ENCODE measurements around the gene TENM4.
"Not testable (repeated sequence)": the region's sequence is repeated elsewhere in the genome, so short reads cannot be mapped to it uniquely, and the experiment has no call there.

Gene TENM4

GRCh38 chr11:78995171-78995570, 445.7 kb downstream of the TENM4 start:
- DNase-seq = peak; percentile 49 to 84

GRCh38 chr11:78993802-78994430, 446.9 kb downstream of the TENM4 start:
- no peak for DNase-seq

- peak in 1 of 2 experiments; percentile 4 for DNase-seq
Measured at GRCh38 chr11:78991681-78992080, 449.1 kb downstream of the TENM4 start.

GRCh38 chr11:78990261-78990660, 450.6 kb downstream of the TENM4 start:
- no peak for DNase-seq

GRCh38 chr11:78987748-78988147, 453.1 kb downstream of the TENM4 start:
- DNase-seq = no peak

- no peak for DNase-seq
Measured at GRCh38 chr11:78986305-78986704, 454.5 kb downstream of the TENM4 start.

GRCh38 chr11:78985663-78986062, 455.2 kb downstream of the TENM4 start:
- no peak for DNase-seq

GRCh38 chr11:78982473-78982872, 458.4 kb downstream of the TENM4 start:
- DNase-seq = no peak

GRCh38 chr11:78981153-78981552, 459.7 kb downstream of the TENM4 start:
- no peak for DNase-seq

GRCh38 chr11:78978831-78979230, 462.0 kb downstream of the TENM4 start:
- DNase-seq = no peak

- not testable (repeated sequence) for DNase-seq
Measured at GRCh38 chr11:78977848-78978247, 463.0 kb downstream of the TENM4 start.

- DNase-seq = no peak
Measured at GRCh38 chr11:78977009-78977408, 463.8 kb downstream of the TENM4 start.

- DNase-seq = no peak
Measured at GRCh38 chr11:78975081-78975480, 465.7 kb downstream of the TENM4 start.

- no peak for DNase-seq
Measured at GRCh38 chr11:78973876-78974275, 467.0 kb downstream of the TENM4 start.

- DNase-seq = no peak
Measured at GRCh38 chr11:78972590-78972989, 468.2 kb downstream of the TENM4 start.

- DNase-seq = no peak
Measured at GRCh38 chr11:78972177-78972576, 468.7 kb downstream of the TENM4 start.

- DNase-seq = no peak
Measured at GRCh38 chr11:78967811-78968210, 473.0 kb downstream of the TENM4 start.

GRCh38 chr11:78965432-78965831, 475.4 kb downstream of the TENM4 start:
- no peak for DNase-seq

- peak in 1 of 2 experiments; percentile 41 for DNase-seq
Measured at GRCh38 chr11:78961937-78962701, 478.7 kb downstream of the TENM4 start.

- peak in 1 of 2 experiments; percentile 11 for DNase-seq
Measured at GRCh38 chr11:78961247-78961646, 479.6 kb downstream of the TENM4 start.

- DNase-seq = no peak
Measured at GRCh38 chr11:78958444-78958843, 482.4 kb downstream of the TENM4 start.

- no peak for DNase-seq
Measured at GRCh38 chr11:78957476-78958245, 483.2 kb downstream of the TENM4 start.

- DNase-seq = no peak
Measured at GRCh38 chr11:78954696-78955095, 486.1 kb downstream of the TENM4 start.

GRCh38 chr11:78954261-78954660, 486.6 kb downstream of the TENM4 start:
- DNase-seq = no peak

Data from NCI-H187 (cell line).